HepG2 (cell line): ENCODE results near the gene SFT2D1. TPM values are rescaled to one million over a fixed set of nuclear protein-coding genes. Genes with fewer than 3 reads are reported as not detected.

Source experiments
- EZH2 ChIP-seq: conservative IDR thresholded peaks from 2 replicates; pipeline ENCODE4 v1.6.1; 2012; ENCODE audit warnings: mild to moderate bottlenecking, low read depth, low read length, moderate library complexity
- FOXJ3 ChIP-seq: sonication (generic); formaldehyde crosslinking; IDR thresholded peaks from 2 replicates; pipeline ENCODE4 v1.4.0; 2020; ENCODE audit warnings: missing genetic modification reagents, mild to moderate bottlenecking, borderline replicate concordance
- FOXP1 ChIP-seq, 2 experiments: fragments of 450-650 bp in 1 of 2; IDR thresholded peaks; 2 replicates each; pipeline ENCODE4 v1.6.1; 2017 to 2018; ENCODE audit warnings: antibody characterized with exemption in 1 of 2
- HOXA5 ChIP-seq: sonication (generic); formaldehyde crosslinking; IDR thresholded peaks from 2 replicates; pipeline ENCODE4 v1.4.0; 2020; ENCODE audit warnings: missing genetic modification reagents
- SOX13 ChIP-seq, 3 experiments: fragments of 450-650 bp in 1 of 3; sonication (generic) in 1 of 3; formaldehyde crosslinking in 1 of 3; IDR thresholded peaks in 2 of 3; conservative IDR thresholded peaks in 1 of 3; 2 replicates each; pipeline versions ENCODE4 v1.5.0 to v1.6.1; 2016 to 2020; ENCODE audit warnings: antibody characterized with exemption in 1 of 3, mild to moderate bottlenecking in 1 of 3, missing compliant biosample characterization in 1 of 3, missing genetic modification reagents in 1 of 3, moderate library complexity in 1 of 3
- SOX6 ChIP-seq, 2 experiments: fragments of 450-650 bp in 1 of 2; sonication (generic) in 1 of 2; formaldehyde crosslinking in 1 of 2; IDR thresholded peaks; 2 replicates each; pipeline versions ENCODE4 v1.4.0 to v1.6.1; 2017 to 2020; ENCODE audit warnings: antibody characterized with exemption in 1 of 2, mild to moderate bottlenecking in 1 of 2, missing genetic modification reagents in 1 of 2
- TEF ChIP-seq: sonication (generic); formaldehyde crosslinking; IDR thresholded peaks from 2 replicates; pipeline ENCODE4 v1.5.0; 2020; ENCODE audit warnings: missing genetic modification reagents
- ZBTB37 ChIP-seq: sonication (generic); formaldehyde crosslinking; IDR thresholded peaks from 2 replicates; pipeline ENCODE4 v1.4.0; 2020; ENCODE audit warnings: mild to moderate bottlenecking, missing genetic modification reagents
- ZNF234 ChIP-seq: sonication (generic); formaldehyde crosslinking; conservative IDR thresholded peaks from 2 replicates; pipeline ENCODE4 v1.5.1; 2020; ENCODE audit warnings: mild to moderate bottlenecking, missing genetic modification reagents
- ZNF331 ChIP-seq: sonication (generic); formaldehyde crosslinking; IDR thresholded peaks from 2 replicates; pipeline ENCODE4 v1.4.0; 2020; ENCODE audit warnings: missing genetic modification reagents
- polyA plus RNA-seq, 8 experiments: library from polyadenylated mRNA; depleted of rRNA in 3 of 8; stranded (reverse) in 7 of 8; unstranded in 1 of 8; fragments of >200 nt; fragmentation: Illumina TruSeq in 4 of 8; extraction: Trizol in 4 of 8; gene quantifications; 2 replicates each; pipeline versions ENCODE4 v1.2.1 to v1.2.3, GENCODE V29; 2011 to 2016; ENCODE audit warnings: low read depth in 4 of 8, missing spikeins in 1 of 8, mixed read lengths in 1 of 8; ENCODE audit not compliant: insufficient read depth in 1 of 8
- total RNA-seq, 5 experiments: library from RNA; depleted of rRNA; stranded (reverse); fragments of >200 nt; fragmentation: Illumina TruSeq; extraction: Trizol; gene quantifications; 2 replicates each; pipeline ENCODE4 v1.2.3, GENCODE V29; 2016; ENCODE audit warnings: low read depth in 1 of 5
- TF ChIP-seq, protein P1 (sequence below): IDR thresholded peaks from 2 replicates; pipeline ENCODE4 v1.6.1; 2016

The SFT2D1 gene
- total and polyA plus RNA-seq, 2 of the 13 experiments (the other 11 are each of a cell fraction or from before 2014, with no cell fraction given), result 115 to 147 TPM

DNA sequence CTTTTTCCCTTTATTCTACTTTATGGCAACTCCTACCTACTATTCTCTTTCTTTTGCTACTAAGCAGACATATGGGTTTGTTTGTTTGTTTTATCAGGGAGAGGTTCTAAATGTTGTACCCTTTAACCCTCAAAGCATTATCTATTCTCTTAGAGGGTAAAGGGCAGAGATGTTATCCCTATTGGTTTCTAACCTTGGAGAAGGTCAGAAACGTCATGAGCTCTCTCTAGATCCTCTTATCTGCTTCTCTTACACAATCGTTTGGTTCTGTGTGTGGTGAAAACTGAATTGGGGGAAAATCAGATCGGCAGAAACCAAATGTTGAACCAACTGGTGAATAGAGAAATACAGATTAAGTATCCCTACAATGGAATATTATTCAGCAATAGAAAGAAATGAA lies 46.8 kb upstream of the SFT2D1 start (continued):
- TF ChIP-seq SOX13 (IDR thresholded peaks at IDR 0.05), result no peak
- peak in 1 of 2 experiments; percentile 94; a peak in 2 of 4 replicates for TF ChIP-seq SOX13 (CRISPR knock-in tag; conservative IDR thresholded peaks at IDR 0.05 in 1 of 2, IDR thresholded peaks at IDR 0.05 in 1 of 2)
- peak; percentile 75 for TF ChIP-seq HOXA5 (CRISPR knock-in tag)
- peak; percentile 74; the same call in 1 of the 2 replicates for TF ChIP-seq ZBTB37 (CRISPR knock-in tag)
- TF ChIP-seq ZNF234 (CRISPR knock-in tag), result 0 out of 2 replicates have a peak, but pooled peaks have one; percentile 17
- no peak for TF ChIP-seq FOXP1 (IDR thresholded peaks at IDR 0.05)
- peak; percentile 72 for TF ChIP-seq FOXP1 (CRISPR knock-in tag; IDR thresholded peaks at IDR 0.05)
- no peak for TF ChIP-seq EZH2
- peak; percentile 89 for TF ChIP-seq TEF (CRISPR knock-in tag)
- peak; percentile 72; the same call in 1 of the 2 replicates for TF ChIP-seq FOXJ3 (CRISPR knock-in tag)
- TF ChIP-seq ZNF331, result 0 out of 2 replicates have a peak, but pooled peaks have one; percentile 30
- TF ChIP-seq, protein P1, sequence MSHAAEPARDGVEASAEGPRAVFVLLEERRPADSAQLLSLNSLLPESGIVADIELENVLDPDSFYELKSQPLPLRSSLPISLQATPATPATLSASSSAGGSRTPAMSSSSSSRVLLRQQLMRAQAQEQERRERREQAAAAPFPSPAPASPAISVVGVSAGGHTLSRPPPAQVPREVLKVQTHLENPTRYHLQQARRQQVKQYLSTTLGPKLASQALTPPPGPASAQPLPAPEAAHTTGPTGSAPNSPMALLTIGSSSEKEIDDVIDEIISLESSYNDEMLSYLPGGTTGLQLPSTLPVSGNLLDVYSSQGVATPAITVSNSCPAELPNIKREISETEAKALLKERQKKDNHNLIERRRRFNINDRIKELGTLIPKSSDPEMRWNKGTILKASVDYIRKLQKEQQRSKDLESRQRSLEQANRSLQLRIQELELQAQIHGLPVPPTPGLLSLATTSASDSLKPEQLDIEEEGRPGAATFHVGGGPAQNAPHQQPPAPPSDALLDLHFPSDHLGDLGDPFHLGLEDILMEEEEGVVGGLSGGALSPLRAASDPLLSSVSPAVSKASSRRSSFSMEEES (CRISPR knock-in tag), result peak; percentile 43; the same call in 1 of the 2 replicates
- no peak for TF ChIP-seq SOX6 (IDR thresholded peaks at IDR 0.05)
- peak; percentile 94 for TF ChIP-seq SOX6 (CRISPR knock-in tag; IDR thresholded peaks at IDR 0.05)
- TF ChIP-seq, all 625 proteins: peak for 90
